ENCODE results near the gene MPV17L2. TPM values are rescaled to one million over a fixed set of nuclear protein-coding genes. Genes with fewer than 3 reads are reported as not detected.

Gene MPV17L2
- total and polyA plus RNA-seq, 2 donors (not counting 1 experiment from before 2014, with no cell fraction given) = 8.6 to 23.0 TPM

DNA sequence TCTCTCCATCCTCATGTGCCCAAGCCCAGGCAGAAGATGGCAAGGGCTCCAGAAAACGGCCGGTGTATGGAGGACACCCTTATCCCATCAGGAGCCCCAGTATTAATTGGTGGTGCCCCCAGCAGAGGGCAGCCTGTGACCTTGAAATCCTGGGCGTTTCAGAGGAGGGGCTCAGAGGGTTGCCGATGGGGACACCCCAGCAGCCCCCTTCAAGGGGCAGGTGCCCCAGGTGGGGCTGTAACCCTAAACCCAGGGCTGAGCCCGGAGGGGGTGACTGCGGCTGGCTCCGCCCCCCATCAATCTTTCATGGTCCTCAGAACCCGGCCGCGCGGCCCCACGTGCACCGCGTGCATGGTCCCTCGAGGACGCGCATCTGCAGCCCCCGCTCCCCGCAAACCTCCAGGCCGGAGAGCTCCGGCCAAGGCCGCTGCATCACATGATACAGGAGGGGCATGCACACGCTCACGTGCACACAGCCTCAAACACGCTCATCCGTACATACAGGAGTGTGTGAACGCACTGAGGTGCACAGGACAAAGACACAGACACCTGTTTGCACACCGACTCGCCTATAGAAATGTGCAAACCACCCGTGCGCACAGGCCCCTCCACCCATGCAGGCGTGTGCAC lies 9.9 kb downstream of the MPV17L2 start:
- no peak for ATAC-seq (ENCODE audit: low read depth)
- no peaks in the 10 kb centered on the region for H3K9me3 ChIP-seq (ENCODE audit: control extremely low read depth in 1 of 3, control insufficient read depth in 2 of 3, insufficient read depth in 1 of 3, low read length in 2 of 3)
- DNase-seq = no peak
- ChIA-PET CTCF (interaction anchor here (0.8 to 11.5 kb wide), 4 partner anchors 10 to 76 kb away, joined by 3 to 152 read pairs (median 21); partner anchors contain the start of gene MPV17L2), POLR2A (interaction anchor here (0.6 to 3.9 kb wide), 7 partner anchors 8 to 202 kb away, joined by 3 to 27 read pairs (median 8); partner anchors contain the start of genes LSM4 and MPV17L2)
- H3K9ac ChIP-seq (ENCODE audit: low read length) = peak overlapping the region; percentile 69
- WGBS (ENCODE audit: insufficient coverage) = 4% methylated on average over 32 of the region's 32 CpGs
- Mint-ChIP-seq H3K27me3 (no peaks in the 10 kb centered on the region), H3K4me3 (peak overlapping the region; percentile 95), H3K27ac (peak overlapping the region; percentile 96), H3K4me1 (peaks cover 28% of the 10 kb centered on the region), H3K9me3 (ENCODE audit: insufficient read depth) (no peaks in the 10 kb centered on the region)
- no peaks in the 10 kb centered on the region for H3K27me3 ChIP-seq (replicated peaks in 1 of 4; ENCODE audit: control extremely low read depth in 1 of 4, control insufficient read depth in 3 of 4, insufficient read depth in 4 of 4, low read length in 3 of 4)
- H3K4me1 ChIP-seq (ENCODE audit: control insufficient read depth in 2 of 2, insufficient read depth in 2 of 2, low read length in 2 of 2) = peaks cover 15 to 29% of the 10 kb centered on the region in 2 donors
- H3K36me3 ChIP-seq (replicated peaks in 1 of 2; ENCODE audit: control extremely low read depth in 1 of 2, control insufficient read depth in 1 of 2, extremely low read depth in 1 of 2, insufficient read depth in 2 of 2, low read length in 1 of 2) = peaks cover 0 to 17% of the 10 kb centered on the region in 2 experiments
- TF ChIP-seq EZH2 (IDR thresholded peaks at IDR 0.05; ENCODE audit: borderline replicate concordance, insufficient read depth, low read depth, low read length, poor library complexity, severe bottlenecking) (no peak), CTCF (IDR thresholded peaks at IDR 0.05) (peak; percentile 17)
- H3K4me3 ChIP-seq (ENCODE audit: control extremely low read depth in 1 of 5, extremely low read depth in 1 of 5, insufficient read depth in 1 of 5, low read depth in 2 of 5, low read length in 4 of 5) = peak overlapping the region; percentile 46 to 78 (median 75)
- H3K4me2 ChIP-seq (replicated peaks; ENCODE audit: low read depth, low read length, poor library complexity, severe bottlenecking) = peak overlapping the region; percentile 85
- intact Hi-C loops (cut with micrococcal nuclease) = loop anchor here (5.0 kb wide), 1 partner anchor 629 kb away; the partner anchor contains the start of gene UPF1
- H2AFZ ChIP-seq (ENCODE audit: insufficient read depth, low read depth, low read length, poor library complexity, severe bottlenecking) = peak overlapping the region; percentile 67
- peaks cover 26% of the 10 kb centered on the region for H3K79me2 ChIP-seq (ENCODE audit: control insufficient read depth, insufficient read depth, low read length)
- H3K27ac ChIP-seq (ENCODE audit: low read length in 2 of 2) = peak overlapping the region; percentile 31 to 39
- H4K20me1 ChIP-seq (ENCODE audit: control insufficient read depth, insufficient read depth, low read length, poor library complexity, severe bottlenecking) = no peaks in the 10 kb centered on the region

- CTCF ChIA-PET = interaction anchor here (1.1 to 11.5 kb wide), 4 partner anchors 10 to 90 kb away, joined by 3 to 152 read pairs (median 21); partner anchors contain the start of gene MPV17L2
Observed at GRCh38 chr19:18203408-18203862, 10.4 kb downstream of the MPV17L2 start.

More at GRCh38 chr19:18203408-18203862, 10.4 kb downstream of the MPV17L2 start:
- intact Hi-C loops (cut with micrococcal nuclease) = loop anchor here (5.0 kb wide), 1 partner anchor 629 kb away; the partner anchor contains the start of gene UPF1
- Histone ChIP-seq H3K4me3 (ENCODE audit: control extremely low read depth in 1 of 5, extremely low read depth in 1 of 5, insufficient read depth in 1 of 5, low read depth in 2 of 5, low read length in 4 of 5) (peak overlapping the region; percentile 46 to 78 (median 75)), H3K4me1 (ENCODE audit: control insufficient read depth in 2 of 2, insufficient read depth in 2 of 2, low read length in 2 of 2) (peaks cover 15 to 29% of the 10 kb centered on the region in 2 donors), H3K4me2 (replicated peaks; ENCODE audit: low read depth, low read length, poor library complexity, severe bottlenecking) (peak overlapping the region; percentile 85), H3K27me3 (replicated peaks in 1 of 4; ENCODE audit: control extremely low read depth in 1 of 4, control insufficient read depth in 3 of 4, insufficient read depth in 4 of 4, low read length in 3 of 4) (peaks cover 0 to 3% (median under 1%) of the 10 kb centered on the region in 4 experiments), H3K9me3 (ENCODE audit: control extremely low read depth in 1 of 3, control insufficient read depth in 2 of 3, insufficient read depth in 1 of 3, low read length in 2 of 3) (no peaks in the 10 kb centered on the region), H3K9ac (ENCODE audit: low read length) (peak overlapping the region; percentile 69), H3K27ac (ENCODE audit: low read length in 2 of 2) (peak overlapping the region; percentile 31 to 39), H4K20me1 (ENCODE audit: control insufficient read depth, insufficient read depth, low read length, poor library complexity, severe bottlenecking) (no peaks in the 10 kb centered on the region), H3K79me2 (ENCODE audit: control insufficient read depth, insufficient read depth, low read length) (peaks cover 26% of the 10 kb centered on the region), H2AFZ (ENCODE audit: insufficient read depth, low read depth, low read length, poor library complexity, severe bottlenecking) (peak overlapping the region; percentile 67), H3K36me3 (replicated peaks in 1 of 2; ENCODE audit: control extremely low read depth in 1 of 2, control insufficient read depth in 1 of 2, extremely low read depth in 1 of 2, insufficient read depth in 2 of 2, low read length in 1 of 2) (peaks cover 0 to 11% of the 10 kb centered on the region in 2 experiments)
- H3K9me3 Mint-ChIP-seq (ENCODE audit: insufficient read depth) = no peaks in the 10 kb centered on the region
- H3K4me1 Mint-ChIP-seq = peaks cover 28% of the 10 kb centered on the region
- H3K27ac Mint-ChIP-seq = peak overlapping the region; percentile 96
- POLR2A ChIA-PET = interaction anchor here (0.6 to 3.9 kb wide), 16 partner anchors 8 to 356 kb away, joined by 3 to 27 read pairs (median 5); partner anchors contain the start of genes LSM4 and MPV17L2
- peak overlapping the region; percentile 95 for H3K4me3 Mint-ChIP-seq
- DNase-seq = no peak
- no peak for ATAC-seq (ENCODE audit: low read depth)
- WGBS (ENCODE audit: insufficient coverage) = 0% methylated on average over 24 of the region's 38 CpGs
- no peak for TF ChIP-seq EZH2 (IDR thresholded peaks at IDR 0.05; ENCODE audit: borderline replicate concordance, insufficient read depth, low read depth, low read length, poor library complexity, severe bottlenecking)
- peaks cover 1% of the 10 kb centered on the region for H3K27me3 Mint-ChIP-seq
